ENCODE data around the gene ADH1C.

ADH1C gene

DNA sequence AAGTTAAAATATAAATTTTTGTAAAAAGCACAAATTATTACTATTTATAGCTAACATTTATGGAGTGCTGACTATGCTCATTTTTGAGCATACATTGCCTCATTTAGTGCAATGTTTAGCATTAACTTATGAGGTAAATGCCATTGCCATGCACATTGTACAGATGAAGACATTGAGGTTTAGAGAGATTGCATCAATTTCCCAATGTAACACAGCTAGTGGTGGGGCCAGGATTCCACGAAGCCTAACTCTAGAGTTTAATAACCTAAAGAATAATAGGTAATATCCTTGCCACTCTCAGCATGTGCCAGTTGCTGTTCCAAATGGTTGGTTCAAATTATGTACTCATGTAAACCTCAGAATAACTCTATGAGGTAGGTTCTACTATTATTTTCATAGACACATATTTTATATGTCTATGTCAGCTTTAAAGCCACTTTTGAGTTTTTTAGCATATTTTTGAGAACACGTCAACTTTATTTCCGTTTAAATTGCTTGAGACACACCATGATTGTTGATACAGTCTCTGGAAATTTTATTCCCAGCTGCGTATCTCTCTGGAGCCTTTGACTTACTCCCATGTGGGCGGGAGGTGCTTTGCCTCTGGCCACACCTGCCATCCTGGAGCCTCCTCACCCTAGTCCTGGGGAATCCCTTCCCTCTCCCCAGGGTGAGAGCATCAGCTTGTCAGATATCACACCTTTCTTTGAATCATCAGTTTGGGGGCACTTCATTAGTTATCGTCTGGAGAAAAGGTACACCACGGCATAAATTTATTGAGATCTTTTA, 51.0 kb downstream of the ADH1C start:
- no peak for DNase-seq (ENCODE audit: low read depth)

DNA sequence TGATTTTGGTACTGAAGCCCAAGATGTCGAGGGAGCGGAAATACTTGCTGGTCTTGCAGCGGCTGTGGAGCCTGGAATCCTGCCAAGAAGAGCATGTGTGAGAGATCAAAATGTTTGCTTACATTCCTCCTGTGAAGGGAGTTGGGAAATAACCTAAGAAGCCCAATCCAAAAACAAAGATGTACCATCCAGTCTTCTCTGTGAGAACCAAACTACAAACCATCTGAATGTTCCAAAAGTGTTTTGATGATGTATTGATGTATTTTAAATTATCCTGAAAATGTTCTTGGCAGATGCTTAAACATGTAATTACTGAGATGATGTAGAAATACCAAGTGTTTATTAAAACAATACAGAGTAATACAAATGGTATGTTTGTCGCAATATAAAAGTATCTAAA, 51.6 kb downstream of the ADH1C start:
- no peak for DNase-seq (ENCODE audit: low read depth)

DNA sequence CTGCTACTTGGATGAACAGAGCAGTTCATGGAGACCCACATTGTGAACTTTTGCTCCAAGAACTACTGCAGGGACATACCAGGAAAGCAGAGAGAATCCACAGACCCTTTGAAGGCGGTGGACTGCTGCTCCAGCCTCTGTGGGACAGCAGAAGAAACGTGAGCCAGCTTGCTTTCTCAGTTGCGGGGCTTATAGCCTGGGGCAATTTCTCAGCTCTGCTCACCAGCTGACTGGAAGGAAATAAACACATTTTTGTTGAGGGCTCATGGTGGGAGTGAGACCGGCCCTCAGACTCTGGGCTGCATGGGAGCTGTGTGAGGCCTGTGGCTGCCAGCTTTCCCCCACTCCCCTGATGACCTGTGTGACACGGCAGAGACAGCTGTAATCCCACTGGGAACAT, 59.2 kb downstream of the ADH1C start:
- no peak for DNase-seq (ENCODE audit: low read depth)

DNA sequence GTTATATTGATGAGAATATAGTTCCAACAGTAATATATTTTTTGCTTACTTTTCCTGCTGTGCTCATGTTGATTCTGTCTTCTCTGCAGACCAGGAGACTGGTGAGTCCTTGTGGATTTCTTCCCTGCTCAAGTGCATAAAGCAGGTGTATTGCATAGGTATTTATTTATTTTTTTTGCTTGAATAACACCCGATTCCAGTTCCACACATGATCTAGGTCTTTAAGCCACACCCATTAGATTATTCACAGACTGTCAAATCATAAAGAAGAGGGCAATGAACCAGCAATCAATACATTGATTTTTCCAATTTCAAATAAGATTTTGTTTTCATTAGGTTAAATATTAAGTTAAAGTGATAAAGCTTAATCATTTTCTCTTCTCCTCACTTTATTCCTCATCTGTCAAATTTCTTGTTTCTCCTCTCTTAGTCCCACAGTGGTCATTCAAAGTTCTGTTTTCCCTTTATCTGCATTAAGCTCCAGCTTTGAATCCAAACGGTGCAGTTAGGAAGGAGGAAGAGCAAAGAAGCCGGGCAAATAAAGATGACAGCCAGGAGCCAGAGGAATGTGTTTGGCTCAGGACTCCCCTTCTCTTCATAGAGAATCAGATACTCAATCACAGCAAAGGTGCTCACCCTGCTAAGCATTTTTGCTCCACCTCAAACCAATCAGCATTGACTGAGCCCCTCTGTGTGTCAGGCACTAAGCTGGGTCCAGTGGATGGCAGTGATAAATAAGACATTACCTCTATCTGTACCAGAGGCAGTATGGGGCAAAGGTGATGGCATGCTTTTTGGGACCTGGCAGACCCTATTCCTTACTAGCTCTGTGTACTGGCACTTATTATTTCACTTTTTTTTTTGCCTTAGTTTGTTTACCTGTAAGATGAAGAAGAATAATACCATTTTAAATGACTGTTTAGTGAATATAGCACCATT, 61.4 kb downstream of the ADH1C start, which contains the start of gene ADH1A:
Gene ADH1A (minus strand): TSS at position 138 of the 939 bp plus-strand sequence. CDS start 71 bp downstream, at position 67.
- DNase-seq (ENCODE audit: low read depth): no peak

All from stimulated activated CD8-positive, alpha-beta memory T cell treated with anti-CD3 and anti-CD28 coated beads, Interleukin-7, amount 100 ng/mL, for 24 hours (primary cell).